ENCODE results near the gene SLC26A4.

The SLC26A4 gene

GRCh38 chr7:107754642-107755041 is 94.0 kb downstream of the SLC26A4 start:
- no peak for DNase-seq

GRCh38 chr7:107758667-107759066 is 98.0 kb downstream of the SLC26A4 start:
- no peak for DNase-seq

GRCh38 chr7:107767391-107767790 is 106.8 kb downstream of the SLC26A4 start:
- DNase-seq = no peak

Data from NCI-H526 treated with DMSO at 0.1 percent for 48 hours (cell line).